Raji (cell line): ENCODE data around the gene SYDE2.

Source experiments
- POLR2A ChIP-seq: IDR thresholded peaks from 2 replicates; pipeline ENCODE4 v1.6.1; 2011; ENCODE audit warnings: low read depth, low read length, control low read depth; ENCODE audit not compliant: insufficient read depth

SYDE2 gene

DNA sequence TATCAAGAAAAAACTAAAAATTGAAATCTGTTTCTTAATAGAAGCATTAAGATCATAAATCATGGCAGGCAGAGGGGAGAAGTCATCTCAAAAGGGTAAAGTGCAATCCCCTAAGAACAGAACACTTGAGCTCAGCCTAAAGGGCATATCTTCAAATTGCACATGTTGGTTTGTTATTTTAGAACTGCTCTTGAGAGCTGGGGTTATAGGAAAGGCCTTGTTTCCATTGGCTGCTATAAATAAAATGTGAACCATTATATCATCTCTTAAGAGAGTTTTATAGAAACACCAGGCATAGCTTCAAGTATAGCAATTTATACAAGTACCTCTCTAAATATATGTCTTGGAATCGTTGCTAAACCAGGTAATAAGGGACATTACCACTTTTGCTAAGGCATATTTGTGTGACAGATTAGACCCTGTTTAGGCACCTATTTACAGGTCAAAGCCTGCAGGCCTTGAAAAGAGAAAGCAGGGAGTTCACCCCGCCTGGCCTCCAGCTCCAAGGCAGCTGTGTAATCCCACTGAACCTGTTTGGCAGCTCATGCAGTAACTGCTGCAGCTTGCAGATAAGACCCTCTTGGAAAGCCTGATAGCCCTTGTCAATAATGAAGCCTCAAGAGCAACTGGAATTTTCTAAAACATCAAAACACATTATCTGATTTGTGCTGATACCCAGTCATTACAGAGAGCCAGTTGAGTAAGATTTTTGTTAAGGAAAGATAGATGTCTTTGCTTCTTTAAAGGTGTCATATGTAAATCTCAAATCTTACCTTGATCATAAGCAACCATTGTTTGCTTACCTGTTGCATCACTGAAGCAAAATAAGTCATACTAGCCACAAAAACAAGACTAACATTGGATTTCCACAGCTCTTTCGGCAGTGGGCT, 24.2 kb upstream of the SYDE2 start:
- no peak for TF ChIP-seq POLR2A

GRCh38 chr1:85224295-85224694, 23.5 kb upstream of the SYDE2 start:
- TF ChIP-seq POLR2A: no peak

- TF ChIP-seq POLR2A: no peak
Measured at GRCh38 chr1:85223334-85223733, 22.5 kb upstream of the SYDE2 start.

- TF ChIP-seq POLR2A: no peak
Measured at GRCh38 chr1:85220756-85221201, 20.0 kb upstream of the SYDE2 start.

- no peak for TF ChIP-seq POLR2A
Measured at GRCh38 chr1:85219853-85220610, 19.2 kb upstream of the SYDE2 start.

DNA sequence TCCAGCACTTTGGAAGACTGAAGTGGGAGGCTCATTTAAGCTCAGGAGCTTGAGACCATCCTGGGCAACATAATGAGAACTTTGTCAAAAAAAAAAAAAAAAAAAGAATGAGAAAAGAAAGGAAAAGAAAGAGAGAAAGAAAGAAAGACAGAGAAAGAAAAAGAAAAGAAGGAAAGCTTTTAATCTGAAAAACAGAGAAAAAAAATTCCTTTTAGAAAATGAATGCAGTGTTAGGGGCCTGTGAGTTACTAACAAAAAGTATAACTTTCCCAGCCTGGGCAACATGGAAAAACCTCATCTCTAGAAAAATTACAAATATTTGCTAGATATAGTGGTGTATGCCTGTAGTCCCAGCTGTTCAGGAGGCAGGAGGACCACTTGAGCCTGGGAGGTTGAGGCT, 15.9 kb upstream of the SYDE2 start:
- no peak for TF ChIP-seq POLR2A

DNA sequence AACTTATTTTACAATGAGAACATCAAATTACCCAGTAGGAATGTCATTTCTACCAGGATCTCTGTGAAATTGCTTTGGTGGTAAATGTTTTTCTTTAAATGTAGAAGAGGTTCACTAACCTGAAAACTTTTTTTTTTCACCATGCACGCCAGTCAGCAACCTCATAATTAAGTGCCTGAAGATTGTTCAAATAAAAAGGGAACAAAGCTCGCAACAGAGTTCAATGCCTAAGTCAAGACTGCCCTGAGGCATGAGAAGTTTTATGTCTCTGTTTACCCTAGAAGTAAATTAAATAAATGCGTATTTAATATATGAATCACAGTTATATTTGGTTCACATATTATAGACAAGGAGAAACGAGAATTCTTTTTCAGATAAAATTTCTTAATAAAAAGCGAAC, 13.8 kb upstream of the SYDE2 start:
- TF ChIP-seq POLR2A: no peak

GRCh38 chr1:85208488-85208887, 7.7 kb upstream of the SYDE2 start:
- no peak for TF ChIP-seq POLR2A

DNA sequence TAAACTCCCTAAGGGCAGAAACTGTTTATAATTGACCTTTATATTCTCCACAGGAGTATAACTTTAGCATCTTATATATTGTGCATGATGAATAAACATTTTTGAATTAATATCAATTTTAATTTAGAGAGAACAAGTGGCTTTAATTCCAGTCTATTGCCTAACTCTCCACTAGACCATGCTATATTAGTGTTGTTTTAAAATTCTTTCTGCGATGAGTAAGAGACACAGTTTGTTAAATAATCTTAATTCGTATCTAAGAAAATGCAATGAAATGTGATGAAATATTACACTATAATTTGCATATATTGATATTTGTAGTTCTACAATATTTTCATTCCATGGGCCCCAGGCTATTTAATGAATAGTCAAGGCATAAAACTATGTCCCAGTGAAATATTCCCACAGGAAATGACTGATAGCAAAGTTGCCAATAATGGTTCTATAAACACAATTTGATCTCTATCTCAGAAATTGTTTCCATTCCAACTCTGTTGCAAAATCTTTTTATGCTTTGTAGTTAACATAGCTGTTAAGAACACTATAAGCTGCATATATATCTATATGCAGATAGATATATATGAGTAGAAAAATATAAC, 2.9 kb upstream of the SYDE2 start:
- no peak for TF ChIP-seq POLR2A

- TF ChIP-seq POLR2A: no peak
Measured at GRCh38 chr1:85202864-85203255, 2.0 kb upstream of the SYDE2 start.

GRCh38 chr1:85202092-85202863, 1.5 kb upstream of the SYDE2 start:
- TF ChIP-seq POLR2A: no peak

DNA sequence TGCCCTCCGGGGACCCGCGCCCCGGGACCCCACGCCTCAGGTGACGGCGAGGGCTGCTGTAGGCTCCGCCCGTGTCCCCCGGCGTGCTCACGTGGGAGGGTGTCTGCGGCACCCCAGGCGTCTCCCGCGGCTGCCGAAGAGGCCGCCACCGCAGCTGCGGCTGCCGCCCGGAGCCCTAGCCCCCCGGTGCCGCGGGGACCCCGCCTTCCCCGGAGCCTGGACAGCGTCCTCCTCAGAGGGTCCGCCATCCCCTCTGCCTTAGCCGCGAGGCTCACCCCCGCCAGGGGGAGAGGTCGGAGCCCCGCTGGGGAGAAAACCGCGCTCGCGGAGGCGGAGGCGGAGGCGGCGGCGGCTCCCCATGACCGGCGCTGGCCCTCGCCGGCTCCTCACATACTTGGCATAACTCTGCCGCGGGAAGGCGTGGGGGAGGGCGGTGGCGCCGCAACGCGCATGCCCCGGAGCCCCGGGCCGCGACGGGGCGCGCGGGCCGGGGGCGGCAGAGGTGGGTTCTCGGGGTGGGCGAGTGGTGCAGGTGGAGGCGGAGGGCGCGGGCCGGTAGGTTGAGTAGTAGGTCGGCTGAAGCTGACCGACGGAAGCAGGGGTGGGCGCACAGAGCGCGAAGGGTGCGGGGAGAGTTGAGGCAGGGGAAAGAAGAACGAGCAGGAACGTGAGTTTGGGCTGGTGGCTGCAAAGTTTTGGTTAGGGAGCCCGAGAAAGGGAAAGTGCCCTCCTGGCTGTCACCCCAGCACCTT, 700 bp upstream of the SYDE2 start:
- no peak for TF ChIP-seq POLR2A

DNA sequence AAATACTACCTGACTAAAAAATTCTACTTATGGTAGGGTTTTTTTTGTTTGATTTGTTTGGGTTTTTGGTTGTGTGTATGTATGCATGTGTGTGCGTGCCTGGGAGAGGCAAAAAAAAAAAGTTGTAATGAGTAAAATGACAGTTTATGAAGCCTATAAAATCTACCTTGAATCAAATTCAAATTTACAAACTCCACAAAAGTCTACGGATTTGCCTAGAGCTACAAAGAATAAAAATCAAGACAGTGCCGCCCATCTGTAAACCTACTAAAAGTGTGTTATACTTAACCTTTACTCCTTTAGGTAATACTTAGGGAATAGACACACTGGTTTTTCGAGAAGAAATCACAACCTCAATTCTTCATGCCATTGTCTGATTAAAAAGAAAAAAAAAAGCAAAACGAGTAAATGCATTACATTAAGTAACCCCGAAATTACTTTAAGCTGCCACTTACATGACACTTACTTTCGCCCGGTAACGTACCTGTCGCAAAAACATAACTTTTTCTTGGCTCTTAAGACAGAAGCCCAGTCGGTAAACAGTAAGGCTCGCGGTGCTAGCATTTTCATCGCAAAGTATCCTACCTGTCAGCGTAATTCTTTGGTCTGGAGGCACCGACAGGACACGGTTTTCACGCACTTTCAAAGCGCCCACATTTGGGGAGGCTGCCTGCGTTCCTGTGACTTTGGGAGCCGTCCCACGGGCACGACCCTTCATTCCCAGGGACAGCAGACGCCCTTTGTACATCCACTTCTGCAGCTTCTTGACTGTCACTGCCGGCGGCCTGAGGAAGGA, 951 bp downstream of the SYDE2 start:
- TF ChIP-seq POLR2A: no peak

DNA sequence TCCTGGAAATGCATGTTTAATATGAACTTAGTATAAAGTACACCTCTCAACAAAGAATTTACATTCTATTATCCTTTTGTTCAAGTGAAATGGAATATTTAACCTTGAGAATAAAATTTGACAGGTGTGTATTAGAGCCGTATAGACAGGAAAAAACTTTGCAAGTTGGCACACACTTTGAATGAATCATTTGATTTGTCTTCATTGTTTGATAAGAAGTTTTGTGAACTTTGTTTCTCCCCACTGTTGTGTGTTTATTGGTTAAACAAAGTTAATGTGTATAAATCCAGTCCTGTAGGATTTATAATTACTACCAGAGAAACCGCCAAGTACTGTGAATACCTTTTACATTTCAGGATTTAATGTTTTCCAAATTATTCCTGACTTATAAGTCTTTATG, 2.0 kb downstream of the SYDE2 start:
- TF ChIP-seq POLR2A: no peak

DNA sequence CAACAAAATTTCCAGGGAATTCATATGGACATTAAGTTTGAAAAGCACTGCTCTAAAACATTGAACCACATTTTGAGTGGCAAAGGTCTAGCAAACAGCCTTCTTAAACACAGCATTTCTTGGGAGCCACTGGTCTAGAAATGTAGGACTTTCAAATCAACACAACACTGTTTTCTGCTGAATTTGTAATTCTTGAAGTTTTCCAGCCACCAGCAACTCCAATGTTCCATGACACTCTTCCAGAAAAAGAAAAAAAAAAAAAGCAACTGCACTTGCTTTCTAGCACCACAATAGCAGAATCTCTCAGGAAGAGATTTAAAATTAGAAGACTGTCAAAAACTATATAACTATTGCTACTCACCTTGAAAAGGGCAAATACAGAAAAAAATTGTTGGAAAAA, 4.5 kb downstream of the SYDE2 start:
- TF ChIP-seq POLR2A: no peak
